ENCODE measurements around the gene MYO18B.

DNA sequence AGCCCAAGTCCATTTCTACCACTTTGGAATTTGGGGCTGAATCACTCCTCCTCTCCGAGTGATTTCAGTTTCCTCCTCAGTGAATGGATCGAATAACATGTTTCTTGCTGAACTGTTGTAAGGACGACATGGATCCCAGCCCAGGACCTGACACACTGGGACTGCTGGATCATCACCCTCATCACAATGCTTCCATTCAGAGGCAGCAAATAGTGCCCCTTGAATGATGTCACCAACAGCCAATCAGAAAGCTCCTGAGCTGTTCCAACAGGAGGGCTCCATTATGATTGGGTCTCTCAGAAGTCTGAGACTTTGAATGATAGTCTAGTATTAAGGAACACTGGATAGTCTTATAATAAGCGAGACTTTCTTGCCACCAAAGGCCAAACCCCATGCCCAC, 158.9 kb downstream of the MYO18B start:
- TF ChIP-seq, protein P1, sequence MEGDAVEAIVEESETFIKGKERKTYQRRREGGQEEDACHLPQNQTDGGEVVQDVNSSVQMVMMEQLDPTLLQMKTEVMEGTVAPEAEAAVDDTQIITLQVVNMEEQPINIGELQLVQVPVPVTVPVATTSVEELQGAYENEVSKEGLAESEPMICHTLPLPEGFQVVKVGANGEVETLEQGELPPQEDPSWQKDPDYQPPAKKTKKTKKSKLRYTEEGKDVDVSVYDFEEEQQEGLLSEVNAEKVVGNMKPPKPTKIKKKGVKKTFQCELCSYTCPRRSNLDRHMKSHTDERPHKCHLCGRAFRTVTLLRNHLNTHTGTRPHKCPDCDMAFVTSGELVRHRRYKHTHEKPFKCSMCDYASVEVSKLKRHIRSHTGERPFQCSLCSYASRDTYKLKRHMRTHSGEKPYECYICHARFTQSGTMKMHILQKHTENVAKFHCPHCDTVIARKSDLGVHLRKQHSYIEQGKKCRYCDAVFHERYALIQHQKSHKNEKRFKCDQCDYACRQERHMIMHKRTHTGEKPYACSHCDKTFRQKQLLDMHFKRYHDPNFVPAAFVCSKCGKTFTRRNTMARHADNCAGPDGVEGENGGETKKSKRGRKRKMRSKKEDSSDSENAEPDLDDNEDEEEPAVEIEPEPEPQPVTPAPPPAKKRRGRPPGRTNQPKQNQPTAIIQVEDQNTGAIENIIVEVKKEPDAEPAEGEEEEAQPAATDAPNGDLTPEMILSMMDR (IDR thresholded peaks at IDR 0.05; ENCODE audit: insufficient read depth, low read length): no peak
- no peak for TF ChIP-seq GABPA (IDR thresholded peaks at IDR 0.05; ENCODE audit: low read depth)
